ENCODE data around the gene IL27RA. TPM values are rescaled to one million over a fixed set of nuclear protein-coding genes. Genes with fewer than 3 reads are reported as not detected.
"Not testable (repeated sequence)": the region's sequence is repeated elsewhere in the genome, so short reads cannot be mapped to it uniquely, and the experiment has no call there.

IL27RA gene
- total RNA-seq, 1 experiment from 2014 or later, result 0.67 TPM

DNA sequence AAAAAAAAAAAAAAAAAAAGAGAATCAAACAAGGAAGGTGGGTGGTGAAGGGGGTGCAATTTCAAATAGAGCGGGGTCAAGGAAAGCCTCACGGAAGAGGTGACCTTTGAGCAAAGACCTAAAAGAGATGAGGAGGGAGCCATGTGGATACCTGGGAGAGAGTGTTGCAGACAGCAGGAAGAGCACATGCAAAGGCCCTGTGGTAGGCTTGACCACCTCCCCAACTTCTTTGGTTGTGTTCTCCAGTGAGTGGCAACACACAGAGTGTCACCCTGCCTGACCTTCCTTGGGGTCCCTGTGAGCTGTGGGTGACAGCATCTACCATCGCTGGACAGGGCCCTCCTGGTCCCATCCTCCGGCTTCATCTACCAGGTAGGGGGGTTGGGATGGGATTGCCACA, 18.9 kb downstream of the IL27RA start:
- DNase-seq, result no peak
- Histone ChIP-seq H3K4me1 (ENCODE audit: low read length) (no peaks in the 10 kb centered on the region), H3K79me2 (ENCODE audit: low read length) (no peaks in the 10 kb centered on the region), H3K4me2 (ENCODE audit: low read depth, low read length, poor library complexity, severe bottlenecking) (no peak overlapping the region), H3K4me3 (ENCODE audit: low read length) (no peak overlapping the region), H3K9ac (ENCODE audit: low read length) (no peak overlapping the region), H3K9me2 (replicated peaks; ENCODE audit: insufficient read depth, low read length) (no peaks in the 10 kb centered on the region), H3K9me3 (ENCODE audit: low read length) (no peaks in the 10 kb centered on the region; the same call in 1 of the 2 replicates), H3K36me3 (ENCODE audit: insufficient read depth, low read length) (no peaks in the 10 kb centered on the region), H2AFZ (ENCODE audit: low read length) (no peak overlapping the region), H3K27me3 (ENCODE audit: low read length) (no peaks in the 10 kb centered on the region), H3K27ac (ENCODE audit: low read length) (no peak overlapping the region), H4K20me1 (ENCODE audit: insufficient read depth, low read depth, low read length) (no peaks in the 10 kb centered on the region)

DNA sequence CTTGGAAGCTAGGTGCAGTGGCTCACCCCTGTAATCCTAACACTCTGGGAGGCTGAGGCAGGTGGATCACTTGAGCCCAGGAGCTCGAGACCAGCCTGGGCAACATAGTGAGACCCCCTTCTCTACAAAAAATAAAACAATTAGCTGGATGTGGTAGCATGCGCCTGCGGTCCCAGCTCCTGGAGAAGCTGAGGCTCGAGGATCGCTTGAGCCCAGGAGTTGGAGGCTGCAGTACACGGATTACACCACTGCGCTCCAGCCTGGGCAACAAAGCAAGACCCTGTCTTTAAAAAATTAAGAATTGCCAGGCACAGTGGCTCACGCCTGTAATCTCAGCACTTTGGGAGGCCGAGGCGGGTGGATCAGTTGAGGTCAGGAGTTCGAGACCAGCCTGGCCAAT, 19.4 kb downstream of the IL27RA start:
- H3K36me3 ChIP-seq (ENCODE audit: insufficient read depth, low read length); H3K27ac ChIP-seq (ENCODE audit: low read length); H3K9me3 ChIP-seq (ENCODE audit: low read length); H3K4me1 ChIP-seq (ENCODE audit: low read length); H3K79me2 ChIP-seq (ENCODE audit: low read length); H4K20me1 ChIP-seq (ENCODE audit: insufficient read depth, low read depth, low read length); H3K27me3 ChIP-seq (ENCODE audit: low read length); H3K4me3 ChIP-seq (ENCODE audit: low read length); DNase-seq; H3K4me2 ChIP-seq (ENCODE audit: low read depth, low read length, poor library complexity, severe bottlenecking); H3K9ac ChIP-seq (ENCODE audit: low read length); H2AFZ ChIP-seq (ENCODE audit: low read length); H3K9me2 ChIP-seq (replicated peaks; ENCODE audit: insufficient read depth, low read length): not testable (repeated sequence)

DNA sequence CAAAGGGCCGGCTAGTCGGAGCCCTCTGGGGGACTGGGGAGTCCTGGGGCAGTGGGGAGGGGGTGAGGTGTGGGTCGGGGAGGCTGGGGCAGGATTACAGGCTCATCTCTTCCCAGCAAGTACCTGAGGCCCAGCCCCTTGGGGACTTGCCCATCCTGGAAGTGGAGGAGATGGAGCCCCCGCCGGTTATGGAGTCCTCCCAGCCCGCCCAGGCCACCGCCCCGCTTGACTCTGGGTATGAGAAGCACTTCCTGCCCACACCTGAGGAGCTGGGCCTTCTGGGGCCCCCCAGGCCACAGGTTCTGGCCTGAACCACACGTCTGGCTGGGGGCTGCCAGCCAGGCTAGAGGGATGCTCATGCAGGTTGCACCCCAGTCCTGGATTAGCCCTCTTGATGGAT, 20.4 kb downstream of the IL27RA start:
- no peak overlapping the region for H2AFZ ChIP-seq (ENCODE audit: low read length)
- no peak for DNase-seq
- H3K9ac ChIP-seq (ENCODE audit: low read length), result no peak overlapping the region
- no peaks in the 10 kb centered on the region for H3K27me3 ChIP-seq (ENCODE audit: low read length)
- no peaks in the 10 kb centered on the region for H3K79me2 ChIP-seq (ENCODE audit: low read length)
- no peak overlapping the region for H3K27ac ChIP-seq (ENCODE audit: low read length)
- H3K4me1 ChIP-seq (ENCODE audit: low read length), result no peaks in the 10 kb centered on the region
- no peaks in the 10 kb centered on the region for H3K9me2 ChIP-seq (replicated peaks; ENCODE audit: insufficient read depth, low read length)
- H3K4me2 ChIP-seq (ENCODE audit: low read depth, low read length, poor library complexity, severe bottlenecking), result no peak overlapping the region
- H3K9me3 ChIP-seq (ENCODE audit: low read length), result no peaks in the 10 kb centered on the region; the same call in 1 of the 2 replicates
- no peaks in the 10 kb centered on the region for H3K36me3 ChIP-seq (ENCODE audit: insufficient read depth, low read length)
- H3K4me3 ChIP-seq (ENCODE audit: low read length), result no peak overlapping the region
- H4K20me1 ChIP-seq (ENCODE audit: insufficient read depth, low read depth, low read length), result no peaks in the 10 kb centered on the region

DNA sequence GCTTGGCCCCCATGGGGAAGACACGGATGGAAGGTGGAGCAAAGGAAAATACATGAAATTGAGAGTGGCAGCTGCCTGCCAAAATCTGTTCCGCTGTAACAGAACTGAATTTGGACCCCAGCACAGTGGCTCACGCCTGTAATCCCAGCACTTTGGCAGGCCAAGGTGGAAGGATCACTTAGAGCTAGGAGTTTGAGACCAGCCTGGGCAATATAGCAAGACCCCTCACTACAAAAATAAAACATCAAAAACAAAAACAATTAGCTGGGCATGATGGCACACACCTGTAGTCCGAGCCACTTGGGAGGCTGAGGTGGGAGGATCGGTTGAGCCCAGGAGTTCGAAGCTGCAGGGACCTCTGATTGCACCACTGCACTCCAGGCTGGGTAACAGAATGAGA, 20.9 kb downstream of the IL27RA start:
- H3K36me3 ChIP-seq (ENCODE audit: insufficient read depth, low read length), result no peaks in the 10 kb centered on the region

DNA sequence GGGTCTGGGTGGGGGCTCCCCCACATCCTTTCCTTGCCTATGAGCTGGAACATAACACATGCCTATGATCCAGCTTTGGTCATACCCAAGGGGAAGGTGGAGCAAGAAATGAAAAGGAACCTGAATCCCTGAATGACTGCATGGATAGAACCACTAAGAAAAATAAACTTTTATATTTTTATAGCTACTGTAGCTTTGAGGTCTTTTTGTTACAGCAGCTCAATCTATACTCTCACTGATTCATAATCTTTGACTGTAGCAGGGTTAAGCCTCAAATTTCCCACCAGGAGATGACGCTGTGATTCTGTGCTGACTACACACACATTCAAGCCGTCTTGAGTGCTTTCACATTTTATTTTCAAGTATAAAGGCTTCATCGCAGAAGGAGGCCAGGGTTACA, 21.5 kb downstream of the IL27RA start:
- DNase-seq, result no peak
- no peak overlapping the region for H3K9ac ChIP-seq (ENCODE audit: low read length)
- H4K20me1 ChIP-seq (ENCODE audit: insufficient read depth, low read depth, low read length), result no peaks in the 10 kb centered on the region
- no peak overlapping the region for H3K4me3 ChIP-seq (ENCODE audit: low read length)
- no peak overlapping the region for H2AFZ ChIP-seq (ENCODE audit: low read length)
- no peaks in the 10 kb centered on the region; the same call in 1 of the 2 replicates for H3K9me3 ChIP-seq (ENCODE audit: low read length)
- H3K27ac ChIP-seq (ENCODE audit: low read length), result no peak overlapping the region
- H3K79me2 ChIP-seq (ENCODE audit: low read length), result no peaks in the 10 kb centered on the region
- no peaks in the 10 kb centered on the region for H3K36me3 ChIP-seq (ENCODE audit: insufficient read depth, low read length)
- H3K4me1 ChIP-seq (ENCODE audit: low read length), result no peaks in the 10 kb centered on the region
- no peaks in the 10 kb centered on the region for H3K27me3 ChIP-seq (ENCODE audit: low read length)
- no peaks in the 10 kb centered on the region for H3K9me2 ChIP-seq (replicated peaks; ENCODE audit: insufficient read depth, low read length)
- no peak overlapping the region for H3K4me2 ChIP-seq (ENCODE audit: low read depth, low read length, poor library complexity, severe bottlenecking)

More for the DNA sequence above, 20.9 kb downstream of the IL27RA start:
- Histone ChIP-seq H4K20me1 (ENCODE audit: insufficient read depth, low read depth, low read length) (no peaks in the 10 kb centered on the region), H2AFZ (ENCODE audit: low read length) (no peak overlapping the region), H3K4me3 (ENCODE audit: low read length) (no peak overlapping the region), H3K9me3 (ENCODE audit: low read length) (no peaks in the 10 kb centered on the region; the same call in 1 of the 2 replicates), H3K9me2 (replicated peaks; ENCODE audit: insufficient read depth, low read length) (no peaks in the 10 kb centered on the region), H3K9ac (ENCODE audit: low read length) (no peak overlapping the region), H3K27ac (ENCODE audit: low read length) (no peak overlapping the region), H3K79me2 (ENCODE audit: low read length) (no peaks in the 10 kb centered on the region), H3K4me2 (ENCODE audit: low read depth, low read length, poor library complexity, severe bottlenecking) (no peak overlapping the region), H3K27me3 (ENCODE audit: low read length) (no peaks in the 10 kb centered on the region), H3K4me1 (ENCODE audit: low read length) (no peaks in the 10 kb centered on the region)
- DNase-seq, result no peak

DNA sequence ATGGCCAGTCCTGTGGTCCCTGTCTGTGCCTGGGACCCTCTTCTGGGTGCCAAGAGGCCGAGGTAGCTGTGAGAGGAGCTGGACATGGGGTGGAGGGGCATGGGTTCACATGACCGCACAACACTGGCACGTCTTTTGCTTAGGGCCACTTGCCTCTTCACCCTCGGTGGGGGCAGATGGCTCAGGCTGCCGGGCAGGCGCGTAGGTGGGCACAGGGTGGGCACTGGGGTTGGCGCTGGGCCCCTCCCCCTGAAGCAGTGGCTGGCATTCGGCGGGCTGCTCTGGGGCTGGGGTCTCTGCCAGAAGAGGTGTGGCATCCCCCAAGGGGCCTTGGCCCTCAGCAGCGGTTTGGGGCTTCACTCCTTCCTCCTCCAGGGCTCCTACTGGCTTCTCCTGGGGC, 21.9 kb downstream of the IL27RA start:
- no peak overlapping the region for H3K4me3 ChIP-seq (ENCODE audit: low read length)
- no peaks in the 10 kb centered on the region for H3K79me2 ChIP-seq (ENCODE audit: low read length)
- no peaks in the 10 kb centered on the region for H3K27me3 ChIP-seq (ENCODE audit: low read length)
- no peaks in the 10 kb centered on the region; the same call in 1 of the 2 replicates for H3K9me3 ChIP-seq (ENCODE audit: low read length)
- H3K27ac ChIP-seq (ENCODE audit: low read length), result no peak overlapping the region
- no peak for DNase-seq
- no peaks in the 10 kb centered on the region for H3K4me1 ChIP-seq (ENCODE audit: low read length)
- H3K9ac ChIP-seq (ENCODE audit: low read length), result no peak overlapping the region
- no peaks in the 10 kb centered on the region for H3K36me3 ChIP-seq (ENCODE audit: insufficient read depth, low read length)
- no peak overlapping the region for H3K4me2 ChIP-seq (ENCODE audit: low read depth, low read length, poor library complexity, severe bottlenecking)
- no peak overlapping the region for H2AFZ ChIP-seq (ENCODE audit: low read length)
- no peaks in the 10 kb centered on the region for H3K9me2 ChIP-seq (replicated peaks; ENCODE audit: insufficient read depth, low read length)
- H4K20me1 ChIP-seq (ENCODE audit: insufficient read depth, low read depth, low read length), result no peaks in the 10 kb centered on the region

DNA sequence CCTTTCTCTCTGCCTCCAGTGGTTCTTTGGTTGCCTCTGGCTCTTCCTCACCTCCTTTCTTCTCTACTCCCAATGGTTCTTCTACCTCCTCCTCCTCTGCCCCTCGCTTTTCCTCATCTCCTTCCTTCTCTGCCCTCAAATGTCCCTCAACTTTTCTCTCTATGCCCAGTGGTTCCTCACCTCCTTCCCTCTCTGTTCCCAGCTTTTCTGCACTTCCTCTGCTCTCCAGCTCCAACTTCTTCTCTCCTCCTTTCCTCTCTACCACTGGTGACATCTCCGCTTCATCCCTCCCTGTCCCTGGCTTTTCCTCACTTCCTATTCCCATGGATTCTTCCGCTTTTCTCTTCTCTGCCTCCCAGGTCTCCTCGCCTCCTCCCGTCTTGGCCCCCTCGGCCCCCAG, 22.5 kb downstream of the IL27RA start:
- H3K27me3 ChIP-seq (ENCODE audit: low read length), result no peaks in the 10 kb centered on the region
- H3K9me3 ChIP-seq (ENCODE audit: low read length), result no peaks in the 10 kb centered on the region
- H3K27ac ChIP-seq (ENCODE audit: low read length), result no peak overlapping the region
- H3K9ac ChIP-seq (ENCODE audit: low read length), result no peak overlapping the region
- H3K4me1 ChIP-seq (ENCODE audit: low read length), result no peaks in the 10 kb centered on the region
- no peak overlapping the region for H3K4me3 ChIP-seq (ENCODE audit: low read length)
- H3K36me3 ChIP-seq (ENCODE audit: insufficient read depth, low read length), result no peaks in the 10 kb centered on the region
- DNase-seq, result no peak
- H3K79me2 ChIP-seq (ENCODE audit: low read length), result no peaks in the 10 kb centered on the region
- no peak overlapping the region for H2AFZ ChIP-seq (ENCODE audit: low read length)
- H3K4me2 ChIP-seq (ENCODE audit: low read depth, low read length, poor library complexity, severe bottlenecking), result no peak overlapping the region
- H4K20me1 ChIP-seq (ENCODE audit: insufficient read depth, low read depth, low read length), result no peaks in the 10 kb centered on the region
- no peaks in the 10 kb centered on the region for H3K9me2 ChIP-seq (replicated peaks; ENCODE audit: insufficient read depth, low read length)

DNA sequence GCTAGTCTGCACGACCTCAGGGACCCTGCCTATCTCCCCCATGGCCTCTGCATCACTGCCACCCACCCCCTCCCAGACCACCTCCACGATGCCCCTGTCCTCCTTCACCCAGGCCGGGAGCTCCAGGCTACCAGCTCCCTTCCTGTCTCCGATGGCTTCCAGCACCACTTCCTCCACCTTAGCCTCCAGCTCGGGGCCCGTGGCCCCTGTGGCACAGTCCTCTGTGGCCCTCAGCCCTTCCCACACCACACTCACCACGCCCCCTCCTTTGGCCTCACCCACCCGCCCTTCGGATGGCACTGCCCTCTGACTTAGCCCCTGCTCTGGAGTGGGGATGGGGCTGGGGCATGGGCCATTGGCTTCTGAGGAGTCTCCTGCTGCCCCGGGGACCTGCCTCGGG, 23.2 kb downstream of the IL27RA start:
- Histone ChIP-seq H3K79me2 (ENCODE audit: low read length) (no peaks in the 10 kb centered on the region), H2AFZ (ENCODE audit: low read length) (no peak overlapping the region), H3K9me2 (replicated peaks; ENCODE audit: insufficient read depth, low read length) (no peaks in the 10 kb centered on the region), H3K4me2 (ENCODE audit: low read depth, low read length, poor library complexity, severe bottlenecking) (no peak overlapping the region), H3K27ac (ENCODE audit: low read length) (no peak overlapping the region), H3K36me3 (ENCODE audit: insufficient read depth, low read length) (no peaks in the 10 kb centered on the region), H3K4me1 (ENCODE audit: low read length) (no peaks in the 10 kb centered on the region; the same call in 1 of the 2 replicates), H3K9me3 (ENCODE audit: low read length) (no peaks in the 10 kb centered on the region), H3K27me3 (ENCODE audit: low read length) (no peaks in the 10 kb centered on the region), H4K20me1 (ENCODE audit: insufficient read depth, low read depth, low read length) (no peaks in the 10 kb centered on the region), H3K4me3 (ENCODE audit: low read length) (no peak overlapping the region), H3K9ac (ENCODE audit: low read length) (no peak overlapping the region)
- no peak for DNase-seq

DNA sequence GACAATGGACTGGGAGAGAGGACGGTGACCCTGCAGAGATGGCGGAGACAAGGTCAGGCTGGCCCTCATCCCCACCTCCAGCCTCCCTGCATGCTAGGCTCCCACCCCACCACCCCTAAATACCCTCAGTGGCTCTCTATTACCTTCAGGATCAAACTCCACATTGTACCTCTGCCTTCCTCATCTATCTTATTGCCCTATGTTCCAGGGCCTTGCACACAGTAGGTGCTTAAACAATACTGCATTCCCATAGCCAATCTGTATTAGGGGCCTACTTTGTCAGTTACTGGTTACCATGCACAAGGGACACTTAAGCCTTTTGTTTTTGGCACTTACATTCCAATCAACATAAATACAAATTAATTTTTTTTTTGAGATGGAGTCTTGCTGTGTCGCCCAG, 23.8 kb downstream of the IL27RA start:
- no peak overlapping the region for H2AFZ ChIP-seq (ENCODE audit: low read length)
- no peaks in the 10 kb centered on the region for H3K9me3 ChIP-seq (ENCODE audit: low read length)
- no peaks in the 10 kb centered on the region; the same call in 1 of the 2 replicates for H3K4me1 ChIP-seq (ENCODE audit: low read length)
- H3K27me3 ChIP-seq (ENCODE audit: low read length), result no peaks in the 10 kb centered on the region
- no peaks in the 10 kb centered on the region for H3K9me2 ChIP-seq (replicated peaks; ENCODE audit: insufficient read depth, low read length)
- no peak overlapping the region for H3K9ac ChIP-seq (ENCODE audit: low read length)
- no peak for DNase-seq
- H3K4me3 ChIP-seq (ENCODE audit: low read length), result no peak overlapping the region
- no peaks in the 10 kb centered on the region for H3K36me3 ChIP-seq (ENCODE audit: insufficient read depth, low read length)
- no peak overlapping the region for H3K27ac ChIP-seq (ENCODE audit: low read length)
- H3K4me2 ChIP-seq (ENCODE audit: low read depth, low read length, poor library complexity, severe bottlenecking), result no peak overlapping the region
- no peaks in the 10 kb centered on the region for H3K79me2 ChIP-seq (ENCODE audit: low read length)
- no peaks in the 10 kb centered on the region for H4K20me1 ChIP-seq (ENCODE audit: insufficient read depth, low read depth, low read length)

Measured in Karpas-422 (cell line).